PC-3 (cell line): ENCODE results near the gene UBR4. TPM values are rescaled to one million over a fixed set of nuclear protein-coding genes. Genes with fewer than 3 reads are reported as not detected.

Source experiments
- ATAC-seq: fragments of 200-7000 bp; cut with Tn5 transposase; 2 replicates; pipeline ENCODE4 v1.9.1; 2020; ENCODE audit warnings: mild to moderate bottlenecking, moderate library complexity
- BruUV-seq: library from RNA; stranded (reverse); fragments of 400-500 nt; replicated peaks from 2 replicates; lab custom pipeline; 2021; lab: Mats Ljungman, UMichigan
- CTCF ChIA-PET: fragments of 300-600 bp; sonication (Branson Sonifier 250); formaldehyde crosslinking; loops from one replicate; lab custom pipeline; 2022; ENCODE audit warnings: antibody characterized with exemption; lab: Charles Lee
- POLR2A ChIA-PET: fragments of 300-600 bp; sonication (Branson Sonifier 250); formaldehyde crosslinking; loops from one replicate; lab custom pipeline; 2022; ENCODE audit warnings: antibody characterized with exemption; ENCODE audit not compliant: unreplicated experiment; lab: Charles Lee
- DNase-seq: peaks from one replicate; pipeline ENCODE4 v3.0.0-alpha.2; 2015
- H2AFZ ChIP-seq: fragments of 300-600 bp; sonication (generic); 2 replicates; pipeline ENCODE4 v1.6.0; 2016; ENCODE audit warnings: antibody characterized with exemption, low read length
- H3F3A ChIP-seq: fragments of 300-600 bp; sonication (generic); one replicate; pipeline ENCODE4 v1.6.0; 2017; ENCODE audit warnings: antibody characterized with exemption, low read length, control low read depth, mild to moderate bottlenecking; ENCODE audit not compliant: unreplicated experiment
- H3K27ac ChIP-seq: fragments of 300-600 bp; sonication (generic); 2 replicates; pipeline ENCODE4 v1.5.1; 2016; ENCODE audit warnings: mild to moderate bottlenecking, low read length
- H3K27me3 ChIP-seq: fragments of 300-600 bp; sonication (generic); 2 replicates; pipeline ENCODE4 v1.6.1; 2016; ENCODE audit warnings: low read length, mixed read lengths
- H3K36me3 ChIP-seq: fragments of 300-600 bp; sonication (generic); 2 replicates; pipeline ENCODE4 v1.6.1; 2016; ENCODE audit warnings: low read depth, mixed run types, low read length, mixed read lengths
- H3K4me1 ChIP-seq: fragments of 300-600 bp; sonication (generic); 2 replicates; pipeline ENCODE4 v1.5.1; 2016; ENCODE audit warnings: low read length; ENCODE audit not compliant: insufficient read depth
- H3K4me2 ChIP-seq: fragments of 300-600 bp; sonication (generic); 2 replicates; pipeline ENCODE4 v1.6.0; 2016; ENCODE audit warnings: low read length
- H3K4me3 ChIP-seq: fragments of 300-600 bp; sonication (generic); 2 replicates; pipeline ENCODE4 v1.5.1; 2016; ENCODE audit warnings: mild to moderate bottlenecking, low read length, mixed read lengths
- H3K79me2 ChIP-seq: fragments of 300-600 bp; sonication (generic); 2 replicates; pipeline ENCODE4 v1.6.1; 2017; ENCODE audit warnings: low read length, mixed read lengths
- H3K9ac ChIP-seq: fragments of 300-600 bp; sonication (generic); 2 replicates; pipeline ENCODE4 v1.6.0; 2016; ENCODE audit warnings: mild to moderate bottlenecking, low read length
- H3K9me2 ChIP-seq: fragments of 300-600 bp; sonication (generic); replicated peaks from 2 replicates; pipeline ENCODE4 v1.6.1; 2016; ENCODE audit warnings: mixed run types, low read length, mixed read lengths
- H3K9me3 ChIP-seq: fragments of 300-600 bp; sonication (generic); 2 replicates; pipeline ENCODE4 v1.6.1; 2016; ENCODE audit warnings: low read length, mixed read lengths
- H4K20me1 ChIP-seq: fragments of 300-600 bp; sonication (generic); 2 replicates; pipeline ENCODE4 v1.6.1; 2016; ENCODE audit warnings: low read length, mixed read lengths
- EZH2 ChIP-seq: fragments of 300-600 bp; sonication (generic); IDR thresholded peaks from one replicate; pipeline ENCODE4 v1.6.1; 2017; ENCODE audit warnings: antibody characterized with exemption, mild to moderate bottlenecking, low read length; ENCODE audit not compliant: unreplicated experiment
- EZH2phosphoT487 ChIP-seq: fragments of 300-600 bp; sonication (generic); IDR thresholded peaks from 2 replicates; pipeline ENCODE4 v1.6.1; 2018; ENCODE audit warnings: mild to moderate bottlenecking, antibody characterized with exemption, low read length, borderline replicate concordance
- intact Hi-C: fragments of 100-400 bp; cut with micrococcal nuclease; formaldehyde crosslinking; loops from 2 replicates; pipeline ENCODE4 v1.9.0; 2023
- total RNA-seq: library from RNA; depleted of rRNA; stranded (reverse); fragments of >200 nt; gene quantifications from 2 replicates; pipeline ENCODE4 v1.2.3, GENCODE V29; 2014
- TF ChIP-seq, protein P1 (sequence below): fragments of 300-600 bp; sonication (generic); conservative IDR thresholded peaks from 2 replicates; pipeline ENCODE4 v1.5.1; 2017; ENCODE audit warnings: antibody characterized with exemption, low read depth, mild to moderate bottlenecking, low read length

Gene UBR4
- total RNA-seq, 1 experiment from 2014 or later, result 141 TPM

DNA sequence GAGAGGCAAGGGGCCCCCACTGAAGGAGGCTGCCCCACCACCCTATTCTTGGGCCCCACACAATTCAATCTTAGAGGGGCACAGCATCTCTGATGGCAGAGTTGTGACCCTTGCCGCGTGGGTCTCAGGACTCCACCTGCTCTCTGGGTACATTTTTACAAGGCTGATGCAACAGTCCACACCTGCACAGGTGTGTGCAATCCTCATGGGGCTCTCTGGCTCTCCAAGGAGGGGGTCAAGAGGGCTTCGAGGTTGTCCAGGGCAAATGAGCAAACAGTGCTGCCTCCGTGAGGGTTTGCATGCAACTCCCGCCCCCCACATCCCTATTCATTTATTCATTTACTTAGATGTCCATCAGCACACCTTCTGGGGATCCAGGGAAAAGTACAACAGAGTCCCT lies 172.0 kb downstream of the UBR4 start:
- intact Hi-C loops, result no loop called here
- no TSS peak for BruUV-seq
- Histone ChIP-seq H3K27me3 (no peaks in the 10 kb centered on the region), H3K79me2 (no peaks in the 10 kb centered on the region; the same call in 1 of the 2 replicates), H4K20me1 (no peaks in the 10 kb centered on the region), H3K4me3 (no peak overlapping the region), H3K9ac (no peak overlapping the region), H3K4me2 (no peak overlapping the region), H3K9me2 (no peaks in the 10 kb centered on the region), H3K27ac (no peak overlapping the region), H3K4me1 (peaks cover 21% of the 10 kb centered on the region), H2AFZ (no peak overlapping the region), H3K36me3 (no peaks in the 10 kb centered on the region), H3K9me3 (no peaks in the 10 kb centered on the region), H3F3A (no peaks in the 10 kb centered on the region)
- TF ChIP-seq EZH2phosphoT487, result no peak
- TF ChIP-seq, protein P1, sequence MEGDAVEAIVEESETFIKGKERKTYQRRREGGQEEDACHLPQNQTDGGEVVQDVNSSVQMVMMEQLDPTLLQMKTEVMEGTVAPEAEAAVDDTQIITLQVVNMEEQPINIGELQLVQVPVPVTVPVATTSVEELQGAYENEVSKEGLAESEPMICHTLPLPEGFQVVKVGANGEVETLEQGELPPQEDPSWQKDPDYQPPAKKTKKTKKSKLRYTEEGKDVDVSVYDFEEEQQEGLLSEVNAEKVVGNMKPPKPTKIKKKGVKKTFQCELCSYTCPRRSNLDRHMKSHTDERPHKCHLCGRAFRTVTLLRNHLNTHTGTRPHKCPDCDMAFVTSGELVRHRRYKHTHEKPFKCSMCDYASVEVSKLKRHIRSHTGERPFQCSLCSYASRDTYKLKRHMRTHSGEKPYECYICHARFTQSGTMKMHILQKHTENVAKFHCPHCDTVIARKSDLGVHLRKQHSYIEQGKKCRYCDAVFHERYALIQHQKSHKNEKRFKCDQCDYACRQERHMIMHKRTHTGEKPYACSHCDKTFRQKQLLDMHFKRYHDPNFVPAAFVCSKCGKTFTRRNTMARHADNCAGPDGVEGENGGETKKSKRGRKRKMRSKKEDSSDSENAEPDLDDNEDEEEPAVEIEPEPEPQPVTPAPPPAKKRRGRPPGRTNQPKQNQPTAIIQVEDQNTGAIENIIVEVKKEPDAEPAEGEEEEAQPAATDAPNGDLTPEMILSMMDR, result no peak
- TF ChIP-seq EZH2, result no peak
- ChIA-PET CTCF (no interaction called here), POLR2A (no interaction called here)
- no peak for DNase-seq
- no peak for ATAC-seq

DNA sequence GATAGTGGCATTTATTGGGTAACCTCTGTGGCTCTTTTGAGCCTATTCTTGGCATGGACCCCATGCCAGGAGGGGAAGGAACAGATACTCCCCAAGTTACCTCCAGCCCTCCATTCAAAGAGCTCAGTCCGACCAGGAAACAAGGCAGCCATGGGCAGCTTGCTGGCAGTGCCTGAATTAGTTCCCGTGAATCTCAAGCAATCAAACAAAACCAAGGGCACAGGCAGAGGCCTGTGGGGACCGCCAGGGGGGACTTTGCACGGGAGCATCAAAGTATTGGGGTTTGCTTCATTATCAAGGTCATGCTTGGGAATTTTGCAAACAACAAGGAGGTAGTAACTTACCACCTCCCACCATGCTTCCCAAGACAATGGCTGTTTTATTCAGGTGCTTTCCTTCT lies 172.4 kb downstream of the UBR4 start:
- no peaks in the 10 kb centered on the region for H3K9me3 ChIP-seq
- peaks cover 4% of the 10 kb centered on the region; the same call in 1 of the 2 replicates for H3K79me2 ChIP-seq
- peaks cover 26% of the 10 kb centered on the region for H3K4me1 ChIP-seq
- no peaks in the 10 kb centered on the region for H3F3A ChIP-seq
- no peaks in the 10 kb centered on the region for H3K36me3 ChIP-seq
- ChIA-PET CTCF (no interaction called here), POLR2A (no interaction called here)
- no peaks in the 10 kb centered on the region for H3K9me2 ChIP-seq
- no peak overlapping the region for H2AFZ ChIP-seq
- DNase-seq (no peak), ATAC-seq (no peak)
- BruUV-seq, result no TSS peak
- H3K9ac ChIP-seq, result no peak overlapping the region
- no peak overlapping the region for H3K4me2 ChIP-seq
- H3K4me3 ChIP-seq, result no peak overlapping the region
- TF ChIP-seq EZH2phosphoT487 (no peak), EZH2 (no peak)
- TF ChIP-seq, protein P1, result no peak
- intact Hi-C loops, result no loop called here
- no peaks in the 10 kb centered on the region for H3K27me3 ChIP-seq
- H3K27ac ChIP-seq, result no peak overlapping the region
- H4K20me1 ChIP-seq, result no peaks in the 10 kb centered on the region

DNA sequence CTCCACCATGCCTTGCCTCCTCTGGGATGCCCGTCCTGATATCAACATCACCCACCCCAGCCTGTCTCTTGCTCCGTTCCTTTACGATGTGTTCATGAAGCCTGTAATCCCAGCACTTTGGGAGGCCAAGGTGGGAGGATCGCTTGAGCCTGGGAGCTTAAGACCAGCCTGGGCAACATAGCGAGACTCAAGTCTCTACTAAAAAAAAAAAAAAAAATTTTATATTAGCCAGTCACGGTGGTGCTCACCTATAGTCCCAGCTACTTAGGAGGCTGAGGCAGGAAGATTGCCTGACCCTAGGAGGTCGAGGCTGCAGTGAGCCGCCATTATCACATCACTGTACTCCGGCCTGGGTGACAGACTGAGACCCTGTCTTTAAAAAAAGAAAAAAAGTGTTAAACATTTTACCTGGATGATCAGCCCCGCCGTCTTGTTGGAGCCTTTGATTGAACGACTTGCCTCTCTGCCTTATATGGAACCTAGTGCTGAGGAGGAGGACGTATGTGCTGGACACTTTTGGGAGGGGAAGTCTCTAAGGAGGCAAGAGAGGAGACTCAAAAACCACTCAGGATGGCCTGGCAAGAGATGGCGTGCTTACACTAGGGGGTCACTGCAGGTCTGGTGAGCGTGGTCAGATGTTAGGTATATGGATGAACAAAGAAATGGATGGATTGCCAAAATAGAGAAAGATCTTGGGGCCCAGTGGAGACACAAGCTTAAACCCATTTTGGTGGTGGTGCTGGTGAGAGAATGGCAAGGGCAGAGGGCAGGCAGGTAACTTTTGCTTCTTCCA lies 173.1 kb downstream of the UBR4 start:
- Histone ChIP-seq H3K4me2 (no peak overlapping the region), H3K27me3 (no peaks in the 10 kb centered on the region), H4K20me1 (no peaks in the 10 kb centered on the region), H3K27ac (no peak overlapping the region), H3K9ac (no peak overlapping the region), H3K4me1 (peaks cover 29% of the 10 kb centered on the region), H3K4me3 (no peak overlapping the region), H3K9me3 (no peaks in the 10 kb centered on the region), H3K36me3 (no peaks in the 10 kb centered on the region), H3K79me2 (peaks cover 4% of the 10 kb centered on the region; the same call in 1 of the 2 replicates), H3K9me2 (no peaks in the 10 kb centered on the region), H3F3A (no peaks in the 10 kb centered on the region), H2AFZ (no peak overlapping the region)
- no TSS peak for BruUV-seq
- ChIA-PET POLR2A (no interaction called here), CTCF (no interaction called here)
- intact Hi-C loops, result no loop called here
- ATAC-seq, result no peak
- no peak for DNase-seq
- no peak for TF ChIP-seq EZH2phosphoT487
- no peak for TF ChIP-seq EZH2
- TF ChIP-seq, protein P1, result no peak
